Iris pigment epithelial cell (primary cell): Measurements from ENCODE around the gene RNF157.

Experiments
- DNase-seq: peaks from one replicate; pipeline ENCODE4 v3.0.0-alpha.2; 2011; ENCODE audit warnings: low read depth

RNF157 gene

DNA sequence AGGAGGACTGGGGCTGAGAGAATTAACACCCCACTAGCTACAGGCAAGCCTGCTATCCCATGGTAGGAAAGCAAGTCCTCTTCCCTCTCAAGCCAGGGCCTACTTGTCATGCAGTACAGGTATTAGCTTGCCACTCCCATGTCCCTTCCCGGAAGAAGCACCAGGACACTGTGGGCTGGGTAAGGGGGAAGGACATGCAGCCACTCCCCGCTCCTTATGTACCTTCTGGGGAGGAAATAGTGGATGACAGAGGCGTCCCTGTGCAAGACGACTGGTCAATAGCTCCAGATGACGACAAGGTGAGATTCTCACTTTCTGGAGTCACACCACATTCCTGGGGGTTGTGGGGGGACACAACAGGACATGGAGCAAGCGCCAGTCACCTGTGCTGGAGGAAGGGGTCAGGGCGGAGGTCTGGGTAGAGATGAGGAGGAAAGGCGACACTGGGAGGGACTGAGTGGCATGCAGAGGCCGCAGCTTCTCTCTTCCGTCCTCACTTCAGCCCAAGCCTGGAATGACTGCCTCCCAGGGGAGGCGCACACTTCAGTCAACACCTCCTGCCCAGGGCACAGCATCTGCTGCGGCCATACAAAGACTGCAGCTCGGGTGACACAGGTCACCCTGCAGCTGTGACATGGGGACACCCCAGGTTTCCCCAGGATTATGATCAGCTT lies 84.2 kb downstream of the RNF157 start:
- no peak for DNase-seq

- DNase-seq, result no peak
Measured at GRCh38 chr17:76154936-76155845, 85.1 kb downstream of the RNF157 start.

GRCh38 chr17:76154292-76154691 lies 86.0 kb downstream of the RNF157 start:
- no peak for DNase-seq

- DNase-seq, result peak; percentile 50
Measured at GRCh38 chr17:76153640-76154039, 86.7 kb downstream of the RNF157 start.

DNA sequence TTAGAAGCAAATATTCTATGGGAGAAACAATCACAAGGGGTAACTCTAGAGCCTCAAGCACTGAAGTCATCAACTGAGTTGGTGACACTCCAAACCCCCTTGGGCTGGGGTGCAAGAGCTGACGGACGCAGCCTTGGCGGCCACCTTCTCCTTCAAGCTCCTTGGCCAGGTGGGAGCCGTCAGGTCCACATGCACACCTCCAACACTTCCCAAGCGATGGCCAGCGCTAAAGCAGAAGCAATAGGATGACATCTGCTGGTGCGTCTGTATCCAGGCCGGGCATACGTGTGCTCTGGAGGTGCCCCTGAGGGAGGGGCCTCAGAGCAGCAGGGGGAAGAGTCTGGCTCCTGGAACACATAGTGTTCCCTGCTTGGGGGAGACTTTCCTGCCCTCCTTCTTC lies 87.1 kb downstream of the RNF157 start:
- DNase-seq, result no peak

DNA sequence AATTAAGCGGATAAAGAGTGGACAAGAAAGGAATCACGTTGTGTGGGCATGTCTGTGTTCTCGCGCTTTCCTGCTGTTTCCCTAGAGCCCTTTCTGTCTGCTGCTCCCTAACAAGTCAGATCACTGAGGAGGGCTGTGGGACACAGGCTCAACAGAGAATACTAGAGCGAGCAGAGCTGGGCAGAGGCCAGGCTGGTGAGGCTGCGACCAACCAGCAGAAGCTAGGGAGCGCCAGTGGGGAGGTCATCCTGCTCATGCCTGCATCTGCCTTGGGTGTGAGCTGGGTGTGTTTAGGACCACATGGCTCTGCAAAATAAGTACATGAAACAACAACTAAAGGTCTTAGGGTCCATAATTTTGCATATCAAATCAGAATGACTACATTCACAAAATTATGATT lies 87.7 kb downstream of the RNF157 start:
- DNase-seq, result no peak

GRCh38 chr17:76151896-76152454 lies 88.3 kb downstream of the RNF157 start:
- DNase-seq, result no peak

- no peak for DNase-seq
Measured at GRCh38 chr17:76150712-76151622, 89.3 kb downstream of the RNF157 start.

- DNase-seq, result no peak
Measured at GRCh38 chr17:76149214-76149613, 91.1 kb downstream of the RNF157 start.

DNA sequence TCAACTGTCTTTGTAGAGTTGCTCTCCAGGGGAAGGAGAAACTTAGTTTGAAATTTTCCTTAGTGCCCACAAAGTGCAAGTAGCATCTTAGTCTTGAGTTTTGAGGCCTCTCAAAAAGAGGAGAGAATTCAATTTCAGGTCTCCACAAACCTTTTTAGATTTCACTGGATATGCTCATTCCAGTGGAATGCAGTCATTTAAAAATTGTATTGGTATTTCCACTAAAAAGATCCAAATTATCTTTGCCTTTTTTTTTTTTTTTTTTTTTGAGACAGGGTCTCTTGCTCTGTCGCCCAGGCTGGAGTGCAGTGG lies 92.3 kb downstream of the RNF157 start:
- no peak for DNase-seq

DNA sequence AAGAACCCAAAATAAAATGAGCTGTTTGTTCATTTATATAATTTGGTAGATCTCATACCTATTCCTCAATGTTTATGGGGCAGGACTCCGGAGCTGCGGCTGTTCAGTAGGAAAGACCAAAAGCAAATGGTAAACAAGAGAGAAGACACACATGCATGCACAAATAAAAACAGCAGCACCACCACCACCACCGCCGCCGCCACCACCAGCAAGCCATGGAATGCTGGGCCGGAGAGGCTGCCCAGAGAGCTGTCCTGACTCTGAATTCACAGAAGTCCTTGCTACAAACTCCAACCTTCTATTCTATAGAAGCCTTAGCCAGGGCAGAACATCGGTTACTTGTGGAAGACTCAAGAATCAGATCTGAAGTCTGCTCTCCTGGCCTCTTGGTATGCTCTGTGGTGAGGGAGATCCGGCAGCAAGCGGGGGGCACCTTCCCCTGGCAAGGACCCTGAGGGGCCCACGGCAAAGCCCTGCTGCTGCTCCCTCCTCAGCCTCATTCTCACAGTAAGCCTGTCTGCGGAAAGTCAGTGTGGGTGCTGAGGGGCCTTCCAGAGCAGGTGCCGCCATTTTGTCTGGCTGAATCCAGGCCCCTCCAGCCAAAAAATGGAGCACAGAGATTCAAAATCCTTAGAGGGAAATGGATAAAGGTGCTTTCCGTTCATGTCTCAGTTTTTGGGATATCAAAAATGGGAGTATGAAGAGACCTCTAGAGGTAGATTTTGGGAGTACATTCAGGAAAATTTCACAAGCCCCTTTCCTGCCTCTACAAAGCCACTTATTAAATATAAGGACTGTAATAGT lies 92.9 kb downstream of the RNF157 start:
- DNase-seq, result peak; percentile 10

GRCh38 chr17:76146053-76146851 lies 94.0 kb downstream of the RNF157 start:
- DNase-seq, result no peak

- DNase-seq, result no peak
Measured at GRCh38 chr17:76145231-76146052, 94.9 kb downstream of the RNF157 start.

DNA sequence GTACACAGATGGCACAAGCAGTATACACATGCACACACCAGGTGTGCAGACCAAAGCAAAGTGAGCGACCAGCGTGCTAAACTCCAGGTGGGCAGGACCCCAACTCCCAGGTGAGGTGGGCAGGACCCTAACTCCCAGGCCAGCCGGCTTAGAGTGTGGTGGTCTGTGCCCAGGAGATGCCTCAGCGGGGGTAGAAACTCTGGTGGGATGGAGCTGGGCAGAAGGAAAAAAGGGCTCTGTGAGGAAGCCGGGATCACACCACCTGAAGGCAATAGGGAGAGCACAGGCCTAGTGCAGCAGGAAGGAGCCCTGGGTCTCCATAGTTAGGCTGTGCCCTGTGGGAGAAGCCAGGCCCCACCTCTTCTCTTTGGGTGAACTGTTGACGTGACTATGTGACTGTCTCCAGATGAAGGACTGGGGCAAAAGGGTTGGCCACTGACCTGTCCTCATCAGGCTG lies 97.7 kb downstream of the RNF157 start:
- no peak for DNase-seq

DNA sequence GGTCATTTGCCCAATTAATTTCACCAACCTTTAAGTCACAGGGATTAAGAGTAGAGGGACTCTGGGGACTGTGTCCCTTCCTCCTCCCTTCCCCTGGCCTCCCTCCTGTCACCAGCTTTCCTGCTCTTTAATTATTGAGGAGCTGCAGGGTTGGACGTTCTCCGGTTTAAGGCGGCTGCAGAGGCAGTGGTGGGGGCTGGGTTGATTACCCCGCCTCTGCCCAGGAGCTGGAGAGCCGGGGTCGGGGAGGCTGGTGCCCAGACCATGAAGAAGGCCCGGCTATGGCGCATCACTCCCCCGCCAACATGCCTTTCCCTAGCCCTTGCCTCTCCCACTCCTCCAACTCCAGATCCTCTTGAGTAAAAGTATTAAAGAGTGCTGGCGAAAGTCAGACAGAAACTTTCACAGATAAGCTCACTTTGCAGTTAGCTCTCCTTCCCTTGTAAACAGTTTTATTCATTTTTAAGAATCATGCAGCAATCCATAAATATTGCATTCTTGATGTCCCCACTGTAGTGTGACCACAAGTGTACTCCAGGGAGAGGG lies 98.2 kb downstream of the RNF157 start:
- no peak for DNase-seq

- DNase-seq, result peak; percentile 73
Measured at GRCh38 chr17:76141212-76142038, 98.9 kb downstream of the RNF157 start, which contains the start of gene FOXJ1. Gene FOXJ1, minus strand, starts transcription at chr17:76141245. Its CDS starts 850 bp downstream, at chr17:76140395.

DNA sequence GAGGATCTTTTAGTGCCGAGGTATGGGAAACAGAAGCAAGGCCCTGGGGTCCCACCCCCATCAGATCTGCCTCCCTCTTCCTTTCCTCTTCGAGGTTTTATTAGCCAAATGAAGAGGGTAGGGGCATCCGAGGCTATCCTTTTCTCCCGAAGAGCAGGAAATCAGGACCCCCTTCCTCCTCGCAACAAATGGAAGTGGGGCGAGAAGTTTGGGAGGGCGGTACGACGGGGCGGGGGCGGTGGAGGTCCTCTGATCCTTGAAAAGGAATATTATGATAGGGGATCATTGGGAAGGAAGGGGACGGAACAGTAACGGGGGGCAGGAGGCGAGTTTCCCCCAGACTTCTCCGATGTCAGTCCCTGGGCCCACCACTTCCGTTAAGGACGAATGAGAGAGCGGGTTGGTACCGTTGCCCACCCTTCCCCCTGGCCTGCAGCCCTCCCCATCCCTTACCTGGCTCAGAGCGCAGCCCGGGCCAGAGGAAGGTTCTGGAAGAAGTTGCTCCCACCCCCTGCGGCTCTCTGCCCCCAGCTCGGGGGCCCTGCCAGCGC lies 99.6 kb downstream of the RNF157 start:
- no peak for DNase-seq
